ENCODE measurements around the gene EYA2.

DNA sequence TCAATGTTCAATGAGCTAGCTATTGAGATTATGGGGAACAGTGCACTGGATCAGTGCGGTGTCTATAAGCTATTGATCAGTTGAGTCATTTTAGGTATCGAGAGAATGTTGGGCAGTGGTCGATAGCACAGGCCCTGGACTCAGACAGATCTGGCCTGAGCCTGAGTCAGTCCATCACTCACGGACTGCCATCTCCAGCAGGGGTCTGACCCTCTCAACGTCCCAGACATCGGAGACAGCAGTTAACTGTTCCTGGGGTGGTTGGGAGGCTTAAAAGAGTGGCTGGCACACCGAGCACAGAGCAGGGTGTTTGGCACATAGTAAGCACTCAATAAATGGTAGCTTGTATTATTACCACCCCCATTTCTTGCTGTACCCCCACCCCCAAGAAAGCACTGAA, 9.3 kb downstream of the EYA2 start:
- TF ChIP-seq, protein P1, sequence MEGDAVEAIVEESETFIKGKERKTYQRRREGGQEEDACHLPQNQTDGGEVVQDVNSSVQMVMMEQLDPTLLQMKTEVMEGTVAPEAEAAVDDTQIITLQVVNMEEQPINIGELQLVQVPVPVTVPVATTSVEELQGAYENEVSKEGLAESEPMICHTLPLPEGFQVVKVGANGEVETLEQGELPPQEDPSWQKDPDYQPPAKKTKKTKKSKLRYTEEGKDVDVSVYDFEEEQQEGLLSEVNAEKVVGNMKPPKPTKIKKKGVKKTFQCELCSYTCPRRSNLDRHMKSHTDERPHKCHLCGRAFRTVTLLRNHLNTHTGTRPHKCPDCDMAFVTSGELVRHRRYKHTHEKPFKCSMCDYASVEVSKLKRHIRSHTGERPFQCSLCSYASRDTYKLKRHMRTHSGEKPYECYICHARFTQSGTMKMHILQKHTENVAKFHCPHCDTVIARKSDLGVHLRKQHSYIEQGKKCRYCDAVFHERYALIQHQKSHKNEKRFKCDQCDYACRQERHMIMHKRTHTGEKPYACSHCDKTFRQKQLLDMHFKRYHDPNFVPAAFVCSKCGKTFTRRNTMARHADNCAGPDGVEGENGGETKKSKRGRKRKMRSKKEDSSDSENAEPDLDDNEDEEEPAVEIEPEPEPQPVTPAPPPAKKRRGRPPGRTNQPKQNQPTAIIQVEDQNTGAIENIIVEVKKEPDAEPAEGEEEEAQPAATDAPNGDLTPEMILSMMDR (IDR thresholded peaks at IDR 0.05), result no peak
- TF ChIP-seq POLR2A (IDR thresholded peaks at IDR 0.05), result no peak
